HepG2 (cell line): ENCODE data around the gene CAPRIN2. TPM values are rescaled to one million over a fixed set of nuclear protein-coding genes. Genes with fewer than 3 reads are reported as not detected.

Source experiments
- ATAC-seq: fragments of 200-7000 bp; cut with Tn5 transposase; 3 replicates; pipeline ENCODE4 v1.9.1; 2020; ENCODE audit warnings: mild to moderate bottlenecking, moderate library complexity
- BruUV-seq: library from RNA; stranded (reverse); fragments of 400-500 nt; replicated peaks from 2 replicates; lab custom pipeline; 2021; lab: Mats Ljungman, UMichigan
- CTCF ChIA-PET: fragments of 300-600 bp; formaldehyde crosslinking; extraction: SDS; loops from one replicate; lab custom pipeline; 2021; ENCODE audit warnings: low total read pairs, inconsistent platforms, low intra/inter-chr PET ratio; lab: Yijun Ruan, JAX
- POLR2A ChIA-PET: fragments of 350-600 bp; sonication (Branson Sonifier 250); formaldehyde crosslinking; loops from one replicate; lab custom pipeline; 2020; ENCODE audit warnings: antibody characterized with exemption, inconsistent platforms; lab: Yijun Ruan, JAX
- DNase-seq: peaks from one replicate; pipeline ENCODE4 v3.0.0-alpha.2; 2015; ENCODE audit warnings: low spot score
- FAIRE-seq: peaks from 3 replicates; lab custom pipeline; 2011; peaks lifted over from hg19 to GRCh38; lab: Jason Lieb, UNC
- H2AFZ ChIP-seq: one replicate; pipeline ENCODE4 v1.6.1; 2011; ENCODE audit warnings: low read length, inconsistent platforms
- H3K27ac ChIP-seq: fragments of 300-600 bp; 3 replicates; pipeline ENCODE4 v1.8.0; 2011; ENCODE audit warnings: mixed run types, mild to moderate bottlenecking, mixed read lengths, low read length, inconsistent platforms; ENCODE audit not compliant: insufficient read depth; ENCODE audit errors: extremely low read length
- H3K27me3 ChIP-seq, 2 experiments: fragments of 200-600 bp in 1 of 2; 2 replicates in 1 of 2; 3 replicates in 1 of 2; pipeline versions ENCODE4 v1.6.0 to v1.8.0; 2011; ENCODE audit warnings: low read length in 2 of 2, mild to moderate bottlenecking in 2 of 2, moderate library complexity in 2 of 2, inconsistent platforms in 1 of 2; ENCODE audit not compliant: insufficient read depth in 2 of 2, control insufficient read depth in 1 of 2
- H3K36me3 ChIP-seq, 2 experiments: fragments of 200-600 bp in 1 of 2; replicated peaks in 1 of 2; 2 replicates in 1 of 2; 3 replicates in 1 of 2; pipeline versions ENCODE4 v1.5.1 to v1.8.0; 2011; ENCODE audit warnings: low read length in 2 of 2, inconsistent platforms in 1 of 2; ENCODE audit not compliant: insufficient read depth in 2 of 2, control insufficient read depth in 1 of 2
- H3K4me1 ChIP-seq: 2 replicates; pipeline ENCODE4 v1.5.1; 2012; ENCODE audit warnings: low read length, inconsistent platforms; ENCODE audit not compliant: insufficient read depth
- H3K4me2 ChIP-seq: 2 replicates; pipeline ENCODE4 v1.6.0; 2011; ENCODE audit warnings: low read depth, low read length, inconsistent platforms
- H3K4me3 ChIP-seq, 3 experiments: fragments of 200-600 bp in 1 of 3; sonication (generic), shearing (Covaris generic) in 1 of 3; replicated peaks in 1 of 3; 2 replicates each; pipeline ENCODE4 v1.5.1; 2011 to 2016; ENCODE audit warnings: low read length in 3 of 3, inconsistent platforms in 2 of 3, low read depth in 2 of 3, mild to moderate bottlenecking in 2 of 3, control low read depth in 1 of 3, mixed read lengths in 1 of 3; ENCODE audit not compliant: insufficient read depth in 1 of 3
- H3K79me2 ChIP-seq: one replicate; pipeline ENCODE4 v1.6.1; 2011; ENCODE audit warnings: low read length, inconsistent platforms; ENCODE audit not compliant: insufficient read depth
- H3K9ac ChIP-seq: 2 replicates; pipeline ENCODE4 v1.6.0; 2011; ENCODE audit warnings: mild to moderate bottlenecking, low read depth, low read length, inconsistent platforms; ENCODE audit not compliant: insufficient read depth
- H3K9me3 ChIP-seq: 2 replicates; pipeline ENCODE4 v1.5.1; 2012; ENCODE audit warnings: mild to moderate bottlenecking, low read length
- H4K20me1 ChIP-seq: 2 replicates; pipeline ENCODE4 v1.6.0; 2011; ENCODE audit warnings: inconsistent platforms, mild to moderate bottlenecking, low read length, moderate library complexity; ENCODE audit not compliant: insufficient read depth
- ARID3A ChIP-seq: IDR thresholded peaks from 2 replicates; pipeline ENCODE4 v1.6.1; 2012; ENCODE audit warnings: low read depth, low read length, improper control_type of control experiment
- EED ChIP-seq: sonication (generic); formaldehyde crosslinking; IDR thresholded peaks from 2 replicates; pipeline ENCODE4 v1.5.0; 2020; ENCODE audit warnings: mild to moderate bottlenecking, missing genetic modification reagents
- POGZ ChIP-seq: sonication (generic); formaldehyde crosslinking; IDR thresholded peaks from 2 replicates; pipeline ENCODE4 v1.4.0; 2020; ENCODE audit warnings: mild to moderate bottlenecking, missing genetic modification reagents
- THRA ChIP-seq: sonication (generic); formaldehyde crosslinking; IDR thresholded peaks from 2 replicates; pipeline ENCODE4 v1.4.0; 2020; ENCODE audit warnings: missing genetic modification reagents, borderline replicate concordance
- ZFYVE20 ChIP-seq: sonication (generic); formaldehyde crosslinking; IDR thresholded peaks from 2 replicates; pipeline ENCODE4 v1.8.0; 2023; ENCODE audit warnings: low read depth, mild to moderate bottlenecking, moderate library complexity, missing genetic modification reagents, borderline replicate concordance
- ZNF207 ChIP-seq: fragments of 450-650 bp; IDR thresholded peaks from 2 replicates; pipeline ENCODE4 v1.6.1; 2016; ENCODE audit warnings: antibody characterized with exemption, borderline replicate concordance
- ZNF235 ChIP-seq: sonication (generic); formaldehyde crosslinking; IDR thresholded peaks from 2 replicates; pipeline ENCODE4 v1.8.1; 2023; ENCODE audit warnings: mild to moderate bottlenecking, missing genetic modification reagents, borderline replicate concordance
- ZNF274 ChIP-seq: sonication (generic); formaldehyde crosslinking; IDR thresholded peaks from 2 replicates; pipeline ENCODE4 v1.5.1; 2020; ENCODE audit warnings: mild to moderate bottlenecking, missing genetic modification reagents
- ZNF530 ChIP-seq: sonication (generic); formaldehyde crosslinking; IDR thresholded peaks from 2 replicates; pipeline ENCODE4 v1.5.0; 2020; ENCODE audit warnings: low read depth, mild to moderate bottlenecking, missing genetic modification reagents
- ZNF839 ChIP-seq: sonication (generic); formaldehyde crosslinking; IDR thresholded peaks from 2 replicates; pipeline ENCODE4 v1.4.0; 2020; ENCODE audit warnings: missing genetic modification reagents, mild to moderate bottlenecking, borderline replicate concordance
- WGBS: methylation state at CpG from one replicate; pipeline ENCODE4 v1.1.6; 2017; ENCODE audit warnings: low lambda C conversion rate; 5-methylcytosine and 5-hydroxymethylcytosine counted together
- in situ Hi-C: cut with HindIII; loops from 2 replicates; pipeline ENCODE4 v1.10.0; 2017; ENCODE audit warnings: low pct_unique_long_range_greater_than_20kb; ENCODE audit not compliant: extremely low pct_ligation_motif_present
- intact Hi-C: fragments of 100-400 bp; cut with micrococcal nuclease; formaldehyde crosslinking; loops from one replicate; pipeline ENCODE4 v1.10.0; 2022; ENCODE audit not compliant: unreplicated experiment
- polyA plus RNA-seq, 8 experiments: library from polyadenylated mRNA; depleted of rRNA in 3 of 8; stranded (reverse) in 7 of 8; unstranded in 1 of 8; fragments of >200 nt; fragmentation: Illumina TruSeq in 4 of 8; extraction: Trizol in 4 of 8; gene quantifications; 2 replicates each; pipeline versions ENCODE4 v1.2.1 to v1.2.3, GENCODE V29; 2011 to 2016; ENCODE audit warnings: low read depth in 4 of 8, missing spikeins in 1 of 8, mixed read lengths in 1 of 8; ENCODE audit not compliant: insufficient read depth in 1 of 8
- total RNA-seq, 5 experiments: library from RNA; depleted of rRNA; stranded (reverse); fragments of >200 nt; fragmentation: Illumina TruSeq; extraction: Trizol; gene quantifications; 2 replicates each; pipeline ENCODE4 v1.2.3, GENCODE V29; 2016; ENCODE audit warnings: low read depth in 1 of 5

The CAPRIN2 gene
- total and polyA plus RNA-seq, 2 of the 13 experiments (the other 11 are each of a cell fraction or from before 2014, with no cell fraction given) = 21.7 to 30.6 TPM

GRCh38 chr12:30744321-30744720, 10.4 kb downstream of the CAPRIN2 start:
- ChIA-PET CTCF (no interaction called here), POLR2A (interaction anchor here (1.3 to 3.0 kb wide), 3 partner anchors 10 to 49 kb away, joined by 4 to 16 read pairs (median 5); partner anchors contain the start of genes CAPRIN2 and IPO8)
- Histone ChIP-seq H2AFZ (no peak overlapping the region), H3K27me3 (no peaks in the 10 kb centered on the region), H3K36me3 (peaks cover 0 to 5% of the 10 kb centered on the region in 2 experiments; a peak in 2 of 5 replicates), H3K9ac (no peak overlapping the region), H3K4me3 (no peak overlapping the region), H3K9me3 (no peaks in the 10 kb centered on the region), H4K20me1 (no peaks in the 10 kb centered on the region), H3K4me1 (peaks cover 31% of the 10 kb centered on the region), H3K79me2 (peaks cover 37% of the 10 kb centered on the region), H3K4me2 (no peak overlapping the region), H3K27ac (no peak overlapping the region)
- FAIRE-seq = no peak
- intact Hi-C loops = loop anchor here (5.0 kb wide), 1 partner anchor 62 kb away; no protein-coding TSS in a partner anchor
- BruUV-seq = no TSS peak
- in situ Hi-C loops = no loop called here
- ATAC-seq = no peak
- no peak for TF ChIP-seq POGZ (CRISPR knock-in tag)
- TF ChIP-seq ZFYVE20 (CRISPR knock-in tag) = no peak
- TF ChIP-seq ZNF274 (CRISPR knock-in tag) = no peak
- no peak for TF ChIP-seq ZNF839 (CRISPR knock-in tag)
- TF ChIP-seq ZNF235 (CRISPR knock-in tag) = no peak
- no peak for TF ChIP-seq EED
- TF ChIP-seq ZNF530 (CRISPR knock-in tag) = no peak
- no peak for DNase-seq
- 100% methylated on average over 2 of the region's 2 CpGs for WGBS

GRCh38 chr12:30740274-30740673, 14.5 kb downstream of the CAPRIN2 start:
- POLR2A ChIA-PET = no interaction called here

More at GRCh38 chr12:30740274-30740673, 14.5 kb downstream of the CAPRIN2 start:
- H3K9me3 ChIP-seq = no peaks in the 10 kb centered on the region
- no peak overlapping the region for H3K4me2 ChIP-seq
- intact Hi-C loops (loop anchor here (5.0 kb wide), 1 partner anchor 58 kb away; no protein-coding TSS in a partner anchor), in situ Hi-C loops (no loop called here)
- no peak overlapping the region for H3K4me3 ChIP-seq
- no peaks in the 10 kb centered on the region for H3K27me3 ChIP-seq
- no peaks in the 10 kb centered on the region for H4K20me1 ChIP-seq
- peaks cover 26% of the 10 kb centered on the region for H3K79me2 ChIP-seq
- no peak overlapping the region for H3K27ac ChIP-seq
- CTCF ChIA-PET = no interaction called here
- BruUV-seq = no TSS peak
- TF ChIP-seq ARID3A = no peak
- no peak for TF ChIP-seq ZNF207
- no peak for TF ChIP-seq THRA
- H3K4me1 ChIP-seq = no peaks in the 10 kb centered on the region
- FAIRE-seq = no peak
- no peak for ATAC-seq
- DNase-seq = no peak
- H3K9ac ChIP-seq = no peak overlapping the region
- no peak overlapping the region for H2AFZ ChIP-seq
- H3K36me3 ChIP-seq = peaks cover 0 to 22% of the 10 kb centered on the region in 2 experiments; a peak in 3 of 5 replicates
